NCI-H1092 (cell line): Measurements from ENCODE around the gene AGBL1.

Source experiments
- DNase-seq: peaks from one replicate; lab custom pipeline; 2025; lab: John Stamatoyannopoulos, UW

The AGBL1 gene

GRCh38 chr15:86317384-86317740, 237.7 kb downstream of the AGBL1 start:
- DNase-seq, result no peak

GRCh38 chr15:86322629-86323028, 243.0 kb downstream of the AGBL1 start:
- DNase-seq, result no peak

- DNase-seq, result no peak
These were observed 247.7 kb downstream of the AGBL1 start for GRCh38 chr15:86327230-86327865.

- no peak for DNase-seq
These were observed 249.0 kb downstream of the AGBL1 start for GRCh38 chr15:86328658-86329057.

- DNase-seq, result no peak
These were observed 249.8 kb downstream of the AGBL1 start for GRCh38 chr15:86329311-86330013.

DNA sequence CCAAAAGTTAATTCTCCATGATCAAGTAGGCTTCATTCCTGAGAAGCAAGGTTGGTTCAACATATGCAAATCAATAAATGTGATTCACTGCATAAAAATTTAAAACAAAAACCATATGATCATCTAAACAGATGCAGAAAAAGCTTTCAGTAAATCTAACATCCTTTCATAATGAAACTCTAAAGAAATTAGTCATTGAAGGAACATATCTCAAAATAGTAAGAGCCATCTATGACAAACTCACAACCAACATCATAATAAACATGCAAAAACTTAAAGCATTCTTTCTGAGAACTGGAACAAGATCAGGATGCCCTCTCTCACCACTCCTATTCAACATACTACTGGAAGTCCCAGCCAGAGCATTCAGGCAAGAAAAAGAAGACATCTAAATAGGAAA, 254.1 kb downstream of the AGBL1 start:
- DNase-seq, result no peak

DNA sequence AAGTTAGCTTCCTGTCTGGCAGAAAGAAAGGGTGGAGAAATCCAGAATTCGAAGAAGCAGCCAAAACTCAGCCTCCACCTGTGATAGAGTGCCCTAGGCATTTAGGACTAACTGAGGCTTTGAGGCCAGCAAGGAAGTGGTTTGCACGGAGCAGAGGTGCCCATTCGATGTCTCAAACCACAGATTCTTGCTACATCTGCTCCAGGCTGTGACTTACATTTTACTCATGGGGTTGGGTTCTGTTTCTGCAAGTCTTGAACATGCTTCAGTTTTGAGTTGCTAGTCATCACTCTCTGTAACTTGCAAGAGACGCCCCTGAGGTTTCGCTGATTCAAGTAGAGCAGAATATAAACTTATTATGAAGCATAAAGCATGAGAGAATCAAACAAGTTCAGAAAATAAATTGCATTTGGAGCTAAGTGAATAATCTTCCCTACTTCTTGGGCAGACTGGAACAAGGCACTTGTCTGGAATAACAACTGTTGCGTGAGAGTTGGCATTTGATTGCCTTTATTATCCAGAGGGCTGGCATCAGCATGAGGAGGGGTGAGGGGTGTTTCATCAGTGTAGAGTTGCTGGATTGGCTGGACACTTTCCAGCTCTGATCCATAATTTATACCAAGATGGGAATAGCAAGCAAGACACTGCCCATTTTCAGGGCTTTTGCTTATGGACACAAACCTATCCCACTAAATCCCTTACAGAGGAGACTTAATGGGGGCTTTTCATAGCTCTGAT, 256.5 kb downstream of the AGBL1 start:
- DNase-seq, result no peak

DNA sequence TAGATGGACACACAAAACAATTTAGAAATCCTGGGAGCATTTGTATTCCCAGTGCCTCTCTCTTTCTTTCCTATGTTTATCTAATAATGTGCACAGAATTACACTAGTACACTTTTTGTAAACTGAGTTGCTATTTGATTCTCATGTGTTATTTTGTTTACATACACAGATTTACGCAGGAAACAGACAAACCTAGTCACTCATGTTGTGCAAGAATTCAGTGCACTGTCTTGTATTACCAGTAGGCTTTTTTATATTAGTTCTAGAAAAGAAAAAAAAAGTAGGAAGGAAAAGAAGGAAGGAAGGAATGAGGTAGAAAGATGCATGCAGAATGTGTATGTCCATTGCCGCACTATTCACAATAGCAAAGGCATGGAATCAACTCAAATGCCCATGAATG, 257.4 kb downstream of the AGBL1 start:
- no peak for DNase-seq

DNA sequence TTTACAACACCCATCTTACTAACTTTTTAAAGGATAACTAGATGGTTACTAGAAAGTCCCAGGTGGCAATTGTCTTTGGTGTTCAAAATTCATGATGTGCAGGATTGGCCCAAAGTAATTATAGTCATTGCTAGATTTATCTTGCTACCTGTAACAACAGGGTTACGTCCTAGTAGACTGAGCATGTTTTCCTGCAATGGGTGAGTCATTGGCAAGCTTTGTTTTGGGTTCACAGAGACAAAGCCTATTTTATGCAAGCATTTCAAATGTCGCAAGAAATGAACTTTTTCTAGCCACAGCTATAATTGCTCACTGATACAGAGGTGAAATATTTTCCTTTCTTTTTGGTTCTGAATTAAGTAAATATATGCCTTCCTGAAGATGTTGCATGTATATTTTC, 267.6 kb downstream of the AGBL1 start:
- DNase-seq, result no peak

DNA sequence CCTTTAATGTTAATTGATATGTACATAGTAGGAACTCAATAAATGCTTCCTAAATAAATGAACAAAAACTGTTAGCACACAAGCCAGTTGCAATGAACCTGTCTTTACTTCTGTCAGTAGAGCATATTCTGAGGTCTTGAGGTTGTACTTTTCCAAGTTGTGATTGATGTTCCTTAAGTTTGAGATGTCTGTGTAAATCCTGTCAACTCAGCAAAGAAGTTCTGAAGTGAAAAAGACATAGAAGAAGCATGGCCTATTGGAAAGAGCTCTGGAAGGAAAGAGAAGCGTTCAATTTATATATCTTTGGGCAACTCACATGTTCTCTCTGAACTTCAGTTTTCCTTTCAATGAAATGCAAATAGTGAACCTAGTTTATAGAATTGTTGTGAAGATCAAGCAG, 269.9 kb downstream of the AGBL1 start:
- DNase-seq, result no peak

DNA sequence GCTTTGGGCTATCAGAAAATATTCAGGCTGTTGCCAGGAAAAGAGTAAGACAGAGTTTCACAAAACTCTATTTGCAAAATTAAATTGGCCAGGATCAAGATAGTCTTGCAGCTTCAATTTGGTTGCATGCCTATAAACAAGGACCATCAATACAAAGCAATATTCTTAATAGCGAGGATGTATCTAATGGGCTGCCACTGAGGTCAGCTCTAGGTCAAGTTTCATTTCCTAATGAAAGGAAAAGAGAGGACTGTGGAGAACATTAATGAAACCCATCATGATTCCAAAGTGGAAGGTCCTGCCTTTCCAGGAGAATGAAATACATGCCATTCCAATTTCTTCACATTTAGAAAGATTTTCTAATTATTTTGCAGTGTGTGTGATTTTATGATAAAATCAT, 273.5 kb downstream of the AGBL1 start:
- DNase-seq, result no peak

GRCh38 chr15:86355361-86355760, 275.7 kb downstream of the AGBL1 start:
- DNase-seq, result no peak

DNA sequence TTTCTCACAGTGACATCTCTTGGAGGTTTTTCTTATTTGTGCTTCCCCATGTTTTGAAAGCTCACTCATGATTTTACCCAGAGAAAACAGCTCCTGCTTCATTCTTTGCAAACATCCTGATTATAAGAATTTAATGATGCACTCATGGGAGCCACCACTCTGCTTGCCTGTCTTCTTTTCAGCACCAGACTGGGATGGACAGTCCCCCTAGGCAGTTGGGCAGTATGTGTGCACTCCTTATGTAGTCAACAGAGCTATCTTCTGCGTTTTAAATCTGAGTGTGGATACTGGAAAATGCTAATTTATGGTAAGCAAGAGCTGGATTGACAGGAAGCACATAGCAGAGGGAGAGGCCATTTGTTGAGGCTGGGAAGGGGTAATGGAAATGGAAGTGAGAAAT, 276.1 kb downstream of the AGBL1 start:
- no peak for DNase-seq

- DNase-seq, result no peak
These were observed 282.9 kb downstream of the AGBL1 start for GRCh38 chr15:86362555-86362954.

DNA sequence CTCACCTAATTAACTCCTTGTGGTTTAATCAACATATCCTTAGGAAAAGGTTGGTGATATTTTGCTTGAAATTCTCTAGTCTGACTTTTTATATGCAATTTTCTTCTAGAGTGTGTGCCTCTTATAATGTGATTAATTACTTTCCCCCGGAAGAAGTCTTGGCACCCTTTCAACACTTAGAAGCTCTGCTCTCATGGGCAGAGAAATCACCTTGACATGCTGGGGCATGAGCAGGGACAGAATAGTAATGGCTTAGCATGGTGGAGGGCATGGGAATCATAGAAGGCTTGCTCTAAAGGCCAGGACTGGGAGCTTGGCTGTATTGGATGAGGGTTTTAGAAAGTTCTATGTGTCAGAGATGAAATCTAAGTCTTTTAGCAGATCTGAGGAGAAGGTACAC, 293.5 kb downstream of the AGBL1 start:
- DNase-seq, result no peak

DNA sequence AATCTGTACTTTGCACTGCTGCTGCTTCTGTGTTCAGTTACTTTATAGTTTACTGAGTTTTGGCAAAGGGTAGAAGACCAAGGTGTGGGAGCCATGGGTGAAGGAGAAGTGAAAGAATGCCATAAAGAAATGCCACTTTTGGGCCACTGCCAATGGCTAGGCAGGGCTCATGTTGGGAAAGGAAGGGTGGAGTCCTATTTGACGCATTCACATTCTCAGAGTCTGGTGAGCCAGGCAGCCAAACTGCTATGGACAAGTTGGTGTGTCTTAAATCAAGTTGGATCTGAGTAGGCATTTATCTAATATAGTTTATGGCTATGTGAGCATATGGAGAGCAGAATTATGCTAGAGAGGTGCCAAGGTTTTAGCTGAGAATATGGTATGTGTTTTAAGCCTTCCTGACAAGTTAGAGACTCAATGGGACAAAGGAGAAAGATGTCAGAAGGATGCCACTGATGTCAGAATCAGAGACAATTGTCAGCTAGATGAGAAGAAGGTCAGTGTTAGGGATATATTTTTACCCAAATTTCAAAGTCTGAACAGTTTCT, 296.1 kb downstream of the AGBL1 start:
- no peak for DNase-seq

- DNase-seq, result no peak
These were observed 298.2 kb downstream of the AGBL1 start for GRCh38 chr15:86377914-86378313.

- DNase-seq, result no peak
These were observed 302.7 kb downstream of the AGBL1 start for GRCh38 chr15:86382341-86382740.

DNA sequence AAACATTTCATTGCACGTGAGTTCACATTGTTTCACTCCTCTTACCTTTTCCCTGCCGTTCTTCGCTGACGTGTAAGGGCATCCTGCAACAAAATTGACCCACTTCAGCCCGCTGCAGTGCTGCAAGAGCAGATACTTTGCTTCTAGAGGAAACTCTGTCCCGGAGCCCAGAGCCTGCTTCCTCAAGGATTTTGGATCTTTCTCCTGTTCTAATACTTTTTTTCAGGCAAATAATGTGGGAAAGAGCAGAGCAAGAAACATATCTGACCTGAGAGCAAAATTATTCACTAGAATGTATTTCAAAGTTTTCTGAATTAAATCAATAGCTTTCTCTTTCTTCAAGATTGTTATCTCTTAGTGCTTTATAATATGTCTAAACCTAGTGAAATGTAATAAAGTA, 303.9 kb downstream of the AGBL1 start:
- DNase-seq, result no peak

DNA sequence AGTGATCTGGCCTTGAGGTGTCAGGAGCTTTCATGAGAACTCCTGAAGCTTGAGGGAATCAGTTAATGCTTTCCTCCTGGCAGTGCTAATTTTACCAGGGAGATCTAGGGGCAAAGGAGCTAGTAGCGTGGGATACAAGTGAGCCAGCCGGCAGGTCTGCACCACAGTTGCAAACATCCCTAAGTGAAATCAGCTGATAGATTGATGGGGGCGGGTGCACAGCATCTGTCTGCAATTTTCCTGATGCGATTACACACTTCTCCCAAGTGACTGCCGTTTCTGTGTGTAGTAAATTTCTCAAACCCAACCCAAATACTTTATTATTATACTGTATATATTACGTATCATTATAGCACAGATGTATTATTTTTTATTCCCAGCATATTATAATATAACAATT, 304.5 kb downstream of the AGBL1 start:
- no peak for DNase-seq

DNA sequence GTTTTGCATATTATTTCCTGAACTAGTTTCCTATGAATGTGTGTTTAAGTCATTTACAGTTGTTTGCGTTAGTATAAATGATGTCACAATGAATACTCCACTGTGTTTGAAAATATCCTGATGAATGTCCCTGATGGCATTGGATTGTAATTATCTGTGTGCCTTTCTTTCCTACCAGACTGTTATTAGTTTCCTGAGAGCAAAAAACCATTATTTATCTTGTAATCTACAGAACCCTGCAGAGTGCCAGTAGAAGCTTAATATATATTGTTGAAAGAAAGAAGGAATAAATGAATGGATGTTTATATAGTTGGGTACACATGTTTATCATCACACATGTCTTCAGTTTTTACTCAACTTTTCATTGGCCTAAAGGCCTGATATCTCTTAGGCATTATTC, 312.6 kb downstream of the AGBL1 start:
- no peak for DNase-seq

- DNase-seq, result no peak
These were observed 313.2 kb downstream of the AGBL1 start for GRCh38 chr15:86392874-86393273.

DNA sequence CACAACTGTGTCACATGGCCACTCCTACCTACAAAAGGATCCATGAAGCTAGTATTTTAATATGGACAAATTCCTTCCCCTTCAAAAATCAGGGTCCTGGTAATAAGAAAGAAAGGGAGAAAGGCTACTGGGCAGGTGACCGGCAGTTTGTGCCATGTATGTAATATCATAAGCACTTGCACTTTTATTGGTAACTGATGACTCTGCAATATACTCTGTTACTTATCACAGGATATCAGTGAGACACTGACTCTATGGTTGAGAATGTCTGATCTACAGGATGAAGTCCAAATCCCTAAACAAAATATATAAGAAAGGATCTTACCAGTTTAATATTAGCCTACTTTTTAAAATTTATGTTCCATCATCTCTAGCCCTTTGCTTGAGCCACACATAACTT, 315.2 kb downstream of the AGBL1 start:
- no peak for DNase-seq
